Right lobe of liver (tissue), 6 donors: Measurements from ENCODE around the gene RXFP4. TPM values are rescaled to one million over a fixed set of nuclear protein-coding genes. Genes with fewer than 3 reads are reported as not detected.

Experiments used
- ATAC-seq, 4 donors: fragments of 200-7000 bp; cut with Tn5 transposase; one replicate each; pipeline ENCODE4 v1.9.1; 2020; ENCODE audit warnings: mild to moderate bottlenecking in 4 of 4, moderate library complexity in 4 of 4
- DNase-seq, 3 donors: peaks; one replicate each; pipeline ENCODE4 v3.0.0-alpha.2; 2020
- H3K27ac ChIP-seq, 3 donors: fragments of 200-600 bp; one replicate each; pipeline ENCODE4 v1.8.0; 2022
- H3K27me3 ChIP-seq, 2 donors: fragments of 200-600 bp; one replicate each; pipeline ENCODE4 v1.8.0; 2022
- H3K36me3 ChIP-seq, 4 donors: fragments of 200-600 bp; sonication (generic) in 1 of 4; one replicate each; pipeline versions ENCODE4 v1.5.1 to v1.8.0; 2017 to 2022; ENCODE audit warnings: control low read depth in 1 of 4
- H3K4me1 ChIP-seq, 4 donors: fragments of 200-600 bp; sonication (generic) in 1 of 4; one replicate each; pipeline versions ENCODE4 v1.5.1 to v1.8.0; 2017 to 2022; ENCODE audit warnings: control low read depth in 1 of 4
- H3K4me3 ChIP-seq, 3 donors: fragments of 200-600 bp; one replicate each; pipeline ENCODE4 v1.8.0; 2022
- H3K9me3 ChIP-seq, 4 donors: fragments of 200-600 bp; sonication (generic) in 1 of 4; one replicate each; pipeline versions ENCODE4 v1.5.1 to v1.8.0; 2017 to 2022; ENCODE audit warnings: control low read depth in 1 of 4
- POLR2A ChIP-seq: fragments of 450-650 bp; IDR thresholded peaks from one replicate; pipeline ENCODE4 v1.6.1; 2017; ENCODE audit warnings: antibody characterized with exemption, mild to moderate bottlenecking
- WGBS: methylation state at CpG from one replicate; pipeline ENCODE4 v1.1.6; 2018; ENCODE audit warnings: low coverage, low lambda C conversion rate; ENCODE audit not compliant: insufficient coverage; ENCODE audit errors: missing lambda C conversion rate; 5-methylcytosine and 5-hydroxymethylcytosine counted together
- intact Hi-C, 2 donors: fragments of 100-400 bp; cut with DNase I; formaldehyde crosslinking; loops; one replicate each; pipeline versions ENCODE4 v1.11.2 to v1.14.1; 2022
- total RNA-seq, 6 experiments: library from RNA; depleted of rRNA in 2 of 6; stranded (reverse); fragments of >200 nt in 2 of 6; fragmentation: NEBNext Ultra II Directional in 3 of 6; extraction: Animal tissue kit (Norgen Biotek cat#: 25700) in 3 of 6; gene quantifications; one replicate each; pipeline versions ENCODE4 v1.1.0 to v1.2.4, GENCODE V29; 2016 to 2023
- TF ChIP-seq, protein P1 (sequence below), 4 donors: fragments of 200-600 bp in 3 of 4; fragments of 450-650 bp in 1 of 4; IDR thresholded peaks; one replicate each; pipeline versions ENCODE4 v1.5.1 to v1.8.0; 2016 to 2022; ENCODE audit warnings: antibody characterized with exemption in 4 of 4, mild to moderate bottlenecking in 2 of 4
- donor health status: DM: no; HTN: yes; CAD: no.
- donor health status: DM: no; HTN: no; CAD: no.
- donor health status: DM: no; HTN: no; CAD: no.
- donor health status: DM: no; HTN: yes; CAD: no.
- donor health status: DM: no; HTN: yes; CAD: no.

The RXFP4 gene
- total RNA-seq, 6 experiments from 2014 or later: not detected

- ATAC-seq: no peak
- WGBS: 100% methylated on average over 1 of the region's 1 CpG
- H3K27ac ChIP-seq: no peak overlapping the region
- no peak overlapping the region for H3K4me3 ChIP-seq
- DNase-seq: no peak
- TF ChIP-seq POLR2A: no peak
- TF ChIP-seq, protein P1, sequence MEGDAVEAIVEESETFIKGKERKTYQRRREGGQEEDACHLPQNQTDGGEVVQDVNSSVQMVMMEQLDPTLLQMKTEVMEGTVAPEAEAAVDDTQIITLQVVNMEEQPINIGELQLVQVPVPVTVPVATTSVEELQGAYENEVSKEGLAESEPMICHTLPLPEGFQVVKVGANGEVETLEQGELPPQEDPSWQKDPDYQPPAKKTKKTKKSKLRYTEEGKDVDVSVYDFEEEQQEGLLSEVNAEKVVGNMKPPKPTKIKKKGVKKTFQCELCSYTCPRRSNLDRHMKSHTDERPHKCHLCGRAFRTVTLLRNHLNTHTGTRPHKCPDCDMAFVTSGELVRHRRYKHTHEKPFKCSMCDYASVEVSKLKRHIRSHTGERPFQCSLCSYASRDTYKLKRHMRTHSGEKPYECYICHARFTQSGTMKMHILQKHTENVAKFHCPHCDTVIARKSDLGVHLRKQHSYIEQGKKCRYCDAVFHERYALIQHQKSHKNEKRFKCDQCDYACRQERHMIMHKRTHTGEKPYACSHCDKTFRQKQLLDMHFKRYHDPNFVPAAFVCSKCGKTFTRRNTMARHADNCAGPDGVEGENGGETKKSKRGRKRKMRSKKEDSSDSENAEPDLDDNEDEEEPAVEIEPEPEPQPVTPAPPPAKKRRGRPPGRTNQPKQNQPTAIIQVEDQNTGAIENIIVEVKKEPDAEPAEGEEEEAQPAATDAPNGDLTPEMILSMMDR (IDR thresholded peaks at IDR 0.05): no peak
- H3K27me3 ChIP-seq: no peaks in the 10 kb centered on the region
- no peaks in the 10 kb centered on the region for H3K9me3 ChIP-seq
- intact Hi-C loops: no loop called here
- H3K4me1 ChIP-seq: no peaks in the 10 kb centered on the region
- H3K36me3 ChIP-seq: peaks cover 6 to 56% (median 29%) of the 10 kb centered on the region in 4 donors
Observed at GRCh38 chr1:155897746-155898145, 43.7 kb upstream of the RXFP4 start.

DNA sequence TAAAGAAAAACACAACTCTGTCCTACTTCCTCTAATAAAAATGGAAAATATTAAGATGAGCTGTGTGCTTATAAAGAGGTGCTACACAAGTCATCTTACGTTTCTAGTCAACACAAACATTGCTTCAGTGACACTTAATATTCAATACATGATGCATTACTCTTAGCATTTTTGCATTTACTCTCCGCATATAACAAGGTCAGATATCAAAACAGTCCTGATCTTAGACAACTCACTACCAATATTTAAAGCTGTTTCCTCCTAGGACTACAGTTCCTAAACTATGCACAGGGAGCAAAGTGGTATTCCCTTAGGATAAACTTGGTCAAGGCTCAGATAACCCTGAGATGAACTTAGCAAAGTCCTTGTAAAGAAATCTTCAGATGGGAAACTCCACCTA is 42.5 kb upstream of the RXFP4 start:
- intact Hi-C loops: no loop called here
- ATAC-seq: no peak

DNA sequence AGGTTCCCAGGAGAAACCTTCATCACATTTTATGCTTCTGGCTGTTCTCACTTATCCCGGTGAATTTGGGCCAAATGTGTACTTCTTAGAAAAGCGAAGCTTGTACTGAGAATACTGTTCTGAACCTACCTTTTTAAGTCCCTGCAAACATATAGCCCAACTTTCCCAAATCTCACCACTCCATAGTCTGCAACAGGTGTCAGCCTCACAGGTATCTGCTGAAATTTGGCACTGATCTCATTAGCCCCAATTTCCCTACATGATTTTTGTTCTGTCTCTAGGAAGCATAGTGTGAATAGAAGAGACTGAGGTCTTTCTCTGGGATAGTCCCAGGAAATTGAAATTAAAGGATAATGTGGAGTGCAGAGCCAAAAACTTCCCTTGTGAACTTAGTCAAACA is 41.8 kb upstream of the RXFP4 start:
- DNase-seq (no peak), ATAC-seq (no peak)
- Histone ChIP-seq H3K36me3 (peaks cover 6 to 73% (median 41%) of the 10 kb centered on the region in 4 donors), H3K27me3 (no peaks in the 10 kb centered on the region), H3K4me3 (no peak overlapping the region), H3K4me1 (no peaks in the 10 kb centered on the region), H3K9me3 (no peaks in the 10 kb centered on the region), H3K27ac (no peak overlapping the region)
- TF ChIP-seq, protein P1 (IDR thresholded peaks at IDR 0.05): no peak
- TF ChIP-seq POLR2A: no peak
- intact Hi-C loops: no loop called here
- 100% methylated on average over 1 of the region's 2 CpGs for WGBS

More for the DNA sequence above, 42.5 kb upstream of the RXFP4 start:
- no peak overlapping the region for H3K4me3 ChIP-seq
- 77% methylated on average over 2 of the region's 2 CpGs for WGBS
- peaks cover 6 to 66% (median 36%) of the 10 kb centered on the region in 4 donors for H3K36me3 ChIP-seq
- no peaks in the 10 kb centered on the region for H3K4me1 ChIP-seq
- DNase-seq: no peak
- TF ChIP-seq POLR2A: no peak
- TF ChIP-seq, protein P1 (IDR thresholded peaks at IDR 0.05): no peak
- H3K9me3 ChIP-seq: no peaks in the 10 kb centered on the region
- H3K27me3 ChIP-seq: no peaks in the 10 kb centered on the region
- no peak overlapping the region for H3K27ac ChIP-seq

DNA sequence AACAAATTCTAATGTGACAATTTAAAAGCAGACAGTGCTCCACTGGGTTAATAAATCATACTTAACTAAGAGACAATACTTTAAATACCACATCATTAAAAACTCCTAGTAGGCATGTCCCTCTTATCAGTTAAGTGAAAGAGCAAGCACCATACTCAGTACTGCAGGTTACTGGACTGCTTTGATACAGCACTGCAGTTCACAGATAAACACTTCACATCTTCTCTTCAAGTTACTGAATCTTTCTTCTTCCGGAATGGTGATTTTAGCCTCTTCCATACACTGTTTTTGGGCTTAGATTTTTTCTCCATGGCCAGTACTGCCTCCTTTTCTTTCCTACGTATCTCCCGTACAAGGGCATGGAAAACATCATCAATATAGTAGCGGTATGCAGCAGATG is 41.3 kb upstream of the RXFP4 start:
- no peaks in the 10 kb centered on the region for H3K4me1 ChIP-seq
- H3K36me3 ChIP-seq: peaks cover 6 to 78% (median 44%) of the 10 kb centered on the region in 4 donors
- no peak overlapping the region for H3K27ac ChIP-seq
- H3K4me3 ChIP-seq: no peak overlapping the region
- DNase-seq: no peak
- no peak for ATAC-seq
- TF ChIP-seq POLR2A: no peak
- TF ChIP-seq, protein P1 (IDR thresholded peaks at IDR 0.05): no peak
- H3K9me3 ChIP-seq: no peaks in the 10 kb centered on the region
- H3K27me3 ChIP-seq: no peaks in the 10 kb centered on the region
- intact Hi-C loops: no loop called here
- WGBS: 90% methylated on average over 4 of the region's 4 CpGs

DNA sequence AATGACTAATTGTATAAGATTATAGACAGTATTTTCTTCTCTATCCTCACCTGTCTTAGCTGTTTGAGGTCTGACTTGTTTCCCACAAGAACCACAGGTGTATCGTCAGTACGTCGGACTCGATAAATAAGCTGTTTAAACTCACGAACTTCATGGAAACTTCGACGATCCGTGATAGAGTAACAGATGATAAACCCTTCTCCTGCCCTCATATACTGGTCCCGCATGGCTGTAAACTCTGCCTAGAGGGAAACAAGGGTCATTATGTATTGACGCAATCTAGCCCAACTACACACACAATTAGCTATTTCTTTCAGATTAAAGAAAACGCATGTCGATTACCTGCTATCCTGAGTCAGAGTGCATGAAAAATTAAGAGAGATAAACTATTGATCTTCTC is 37.2 kb upstream of the RXFP4 start:
- intact Hi-C loops: no loop called here
- Histone ChIP-seq H3K4me1 (no peaks in the 10 kb centered on the region), H3K27ac (no peak overlapping the region), H3K9me3 (no peaks in the 10 kb centered on the region), H3K4me3 (no peak overlapping the region), H3K36me3 (peaks cover 13 to 87% (median 49%) of the 10 kb centered on the region in 4 donors), H3K27me3 (no peaks in the 10 kb centered on the region)
- no peak for DNase-seq
- ATAC-seq: no peak
- TF ChIP-seq POLR2A: no peak
- TF ChIP-seq, protein P1 (IDR thresholded peaks at IDR 0.05): no peak
- 91% methylated on average over 12 of the region's 12 CpGs for WGBS
